22Rv1 (cell line): Measurements from ENCODE around the gene PMP22.

Source experiments
- CTCF ChIP-seq: fragments of 450-650 bp; IDR thresholded peaks from 2 replicates; pipeline ENCODE4 v1.5.1; 2017; ENCODE audit warnings: mild to moderate bottlenecking
- ZFX ChIP-seq: fragments of 450-650 bp; IDR thresholded peaks from 2 replicates; pipeline ENCODE4 v1.6.1; 2017; ENCODE audit warnings: antibody characterized with exemption, borderline replicate concordance

GRCh38 chr17:15210247-15210646 is 54.9 kb downstream of the PMP22 start:
- TF ChIP-seq CTCF (no peak), ZFX (no peak)
